SH-SY5Y (cell line): ENCODE results near the gene SMARCA5.

Experiments used
- GATA2 ChIP-seq: IDR thresholded peaks from 2 replicates; pipeline ENCODE4 v1.6.1; 2011; ENCODE audit warnings: mild to moderate bottlenecking, low read depth, low read length
- GATA3 ChIP-seq: IDR thresholded peaks from 2 replicates; pipeline ENCODE4 v1.6.1; 2011; ENCODE audit warnings: low read depth, mild to moderate bottlenecking, low read length, moderate library complexity

DNA sequence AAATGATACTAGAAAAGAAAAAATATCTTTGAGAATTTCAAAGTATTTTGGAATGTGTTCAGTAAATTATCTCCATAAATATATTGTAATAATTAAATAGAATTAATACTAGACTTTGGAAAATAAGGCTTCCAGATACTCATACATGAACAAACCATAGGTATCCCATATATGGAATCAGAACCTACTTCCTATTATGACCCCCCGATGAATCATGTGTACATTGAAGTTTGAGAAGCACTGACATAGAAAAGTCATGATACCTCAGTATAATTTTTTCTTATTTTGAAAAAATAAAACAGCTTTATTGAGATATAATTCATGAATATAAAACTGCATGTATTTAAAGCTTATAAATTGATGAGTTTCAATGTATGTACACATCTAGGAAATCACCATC is 27.2 kb upstream of the SMARCA5 start:
- no peak for TF ChIP-seq GATA2
- no peak for TF ChIP-seq GATA3
